Stimulated activated CD4-positive, alpha-beta T cell treated with anti-CD3 and anti-CD28 coated beads, Interleukin-15, amount 100 ng/mL, for 1 hour (primary cell): ENCODE data around the gene ANO2.

Source experiments
- DNase-seq, 2 donors: peaks; one replicate each; pipeline ENCODE4 v3.0.0-alpha.2; 2020; ENCODE audit warnings: low read depth in 1 of 2, low spot score in 1 of 2

Gene ANO2

GRCh38 chr12:5945071-5946008 lies at the start of gene ANO2:
ANO2 (minus strand) TSS chr12:5945259; CDS start chr12:5945217, 42 bp downstream.
- DNase-seq: no peak

GRCh38 chr12:5989621-5990020 lies 44.6 kb upstream of the ANO2 start:
- no peak for DNase-seq

- DNase-seq: peak; percentile 37 to 68
Observed at GRCh38 chr12:5988659-5989116, 43.6 kb upstream of the ANO2 start.

- no peak for DNase-seq
Observed at GRCh38 chr12:5988088-5988487, 43.0 kb upstream of the ANO2 start.

GRCh38 chr12:5987573-5987972 lies 42.5 kb upstream of the ANO2 start:
- no peak for DNase-seq

GRCh38 chr12:5985471-5985870 lies 40.4 kb upstream of the ANO2 start:
- no peak for DNase-seq

- DNase-seq: no peak
Observed at GRCh38 chr12:5984873-5985272, 39.8 kb upstream of the ANO2 start.

- DNase-seq: no peak
Observed at GRCh38 chr12:5982106-5982505, 37.0 kb upstream of the ANO2 start.

- no peak for DNase-seq
Observed at GRCh38 chr12:5977556-5977955, 32.5 kb upstream of the ANO2 start.

- DNase-seq: no peak
Observed at GRCh38 chr12:5976711-5977110, 31.7 kb upstream of the ANO2 start.

- no peak for DNase-seq
Observed at GRCh38 chr12:5976196-5976595, 31.1 kb upstream of the ANO2 start.

- no peak for DNase-seq
Observed at GRCh38 chr12:5973461-5974115, 28.5 kb upstream of the ANO2 start.

- no peak for DNase-seq
Observed at GRCh38 chr12:5972387-5972786, 27.3 kb upstream of the ANO2 start.

GRCh38 chr12:5971194-5971850 lies 26.3 kb upstream of the ANO2 start:
- DNase-seq: no peak

GRCh38 chr12:5969974-5970690 lies 25.1 kb upstream of the ANO2 start:
- no peak for DNase-seq

GRCh38 chr12:5969156-5969973 lies 24.3 kb upstream of the ANO2 start:
- DNase-seq: no peak

GRCh38 chr12:5967645-5968415 lies 22.8 kb upstream of the ANO2 start:
- DNase-seq: no peak

- DNase-seq: no peak
Observed at GRCh38 chr12:5966486-5967095, 21.5 kb upstream of the ANO2 start.

GRCh38 chr12:5965950-5966383 lies 20.9 kb upstream of the ANO2 start:
- peak in 1 of 2 donors; percentile 32 for DNase-seq
